K562 (cell line): ENCODE results near the gene KCNF1. TPM values are rescaled to one million over a fixed set of nuclear protein-coding genes. Genes with fewer than 3 reads are reported as not detected.

Experiments
- ATAC-seq: fragments of 200-7000 bp; cut with Tn5 transposase; 3 replicates; pipeline ENCODE4 v1.9.1; 2020; ENCODE audit warnings: moderate library complexity
- BruUV-seq: library from RNA; stranded (reverse); fragments of 400-500 nt; replicated peaks from 2 replicates; lab custom pipeline; 2021; lab: Mats Ljungman, UMichigan
- CTCF ChIA-PET: fragments of 300-600 bp; formaldehyde crosslinking; extraction: SDS; loops from one replicate; lab custom pipeline; 2021; ENCODE audit warnings: low intra/inter-chr PET ratio; lab: Yijun Ruan, JAX
- POLR2A ChIA-PET: fragments of 300-600, 350-650 bp; sonication (Branson Sonifier 250); formaldehyde crosslinking; extraction: SDS; loops from one replicate; lab custom pipeline; 2021; ENCODE audit warnings: antibody characterized with exemption, inconsistent platforms; lab: Yijun Ruan, JAX
- DNase-seq, 4 experiments: peaks; one replicate each; pipeline versions ENCODE4 v3.0.0 to v3.0.0-alpha.2; 2011 to 2018; ENCODE audit warnings: low spot score in 3 of 4, mixed read lengths in 3 of 4; ENCODE audit errors: extremely low read depth in 1 of 4
- FAIRE-seq: peaks from 2 replicates; lab custom pipeline; 2011; peaks lifted over from hg19 to GRCh38; lab: Jason Lieb, UNC
- H2AFZ ChIP-seq: 2 replicates; pipeline ENCODE4 v1.6.0; 2011; ENCODE audit warnings: low read depth, low read length, control low read depth, inconsistent platforms
- H3K27ac ChIP-seq: fragments of 200-600 bp; 3 replicates; pipeline ENCODE4 v1.8.0; 2011; ENCODE audit warnings: low read depth, mild to moderate bottlenecking, control low read depth, inconsistent platforms, low read length, moderate library complexity, mixed read lengths; ENCODE audit errors: extremely low read depth
- H3K27me3 ChIP-seq, 2 experiments: fragments of 300-600 bp in 1 of 2; 2 replicates in 1 of 2; 3 replicates in 1 of 2; pipeline versions ENCODE4 v1.6.0 to v1.8.0; 2011; ENCODE audit warnings: inconsistent platforms in 2 of 2, low read length in 2 of 2, mild to moderate bottlenecking in 1 of 2, mixed read lengths in 1 of 2, moderate library complexity in 1 of 2; ENCODE audit not compliant: control insufficient read depth in 2 of 2, insufficient read depth in 2 of 2
- H3K36me3 ChIP-seq: fragments of 300-600 bp; 3 replicates; pipeline ENCODE4 v1.8.0; 2011; ENCODE audit warnings: mild to moderate bottlenecking, low read length, inconsistent platforms; ENCODE audit not compliant: control insufficient read depth, insufficient read depth
- H3K4me1 ChIP-seq, 2 experiments: fragments of 200-600 bp in 1 of 2; replicated peaks in 1 of 2; 2 replicates in 1 of 2; 3 replicates in 1 of 2; pipeline versions ENCODE4 v1.5.1 to v1.8.0; 2011; ENCODE audit warnings: inconsistent platforms in 2 of 2, low read length in 2 of 2, mild to moderate bottlenecking in 1 of 2, mixed read lengths in 1 of 2, moderate library complexity in 1 of 2; ENCODE audit not compliant: control insufficient read depth in 2 of 2, insufficient read depth in 2 of 2
- H3K4me2 ChIP-seq: 2 replicates; pipeline ENCODE4 v1.6.1; 2011; ENCODE audit warnings: low read length, control low read depth, inconsistent platforms, mixed read lengths; ENCODE audit not compliant: insufficient read depth
- H3K4me3 ChIP-seq: fragments of 200-600 bp; sonication (generic), shearing (Covaris generic); 2 replicates; pipeline ENCODE4 v1.5.1; 2016; ENCODE audit warnings: control low read depth, inconsistent platforms
- H3K79me2 ChIP-seq: fragments of 200-600 bp; 3 replicates; pipeline ENCODE4 v1.8.0; 2011; ENCODE audit warnings: low read length, inconsistent platforms; ENCODE audit not compliant: control insufficient read depth, insufficient read depth
- H3K9ac ChIP-seq, 2 experiments: 2 replicates each; pipeline versions ENCODE4 v1.6.0 to v1.6.1; 2011; ENCODE audit warnings: low read depth in 2 of 2, low read length in 2 of 2, control low read depth in 1 of 2, inconsistent platforms in 1 of 2, mild to moderate bottlenecking in 1 of 2, mixed read lengths in 1 of 2; ENCODE audit not compliant: insufficient read depth in 1 of 2
- H3K9me1 ChIP-seq: one replicate; pipeline ENCODE4 v1.6.0; 2011; ENCODE audit warnings: inconsistent platforms, mild to moderate bottlenecking, low read length, moderate library complexity; ENCODE audit not compliant: control insufficient read depth, insufficient read depth
- H3K9me3 ChIP-seq: replicated peaks from 2 replicates; pipeline ENCODE4 v1.5.1; 2011; ENCODE audit warnings: low read depth, low read length, inconsistent platforms; ENCODE audit not compliant: control insufficient read depth, insufficient read depth
- H4K20me1 ChIP-seq: replicated peaks from 2 replicates; pipeline ENCODE4 v1.6.1; 2011; ENCODE audit warnings: low read length, inconsistent platforms, mixed read lengths; ENCODE audit not compliant: control insufficient read depth, insufficient read depth
- CREM ChIP-seq: IDR thresholded peaks from 2 replicates; pipeline ENCODE4 v1.6.1; 2014; ENCODE audit warnings: antibody characterized with exemption, low read depth
- ELF1 ChIP-seq: fragments of 200-800 bp; sonication (Bioruptor generic); IDR thresholded peaks from 2 replicates; pipeline ENCODE4 v1.6.1; 2016; ENCODE audit warnings: missing genetic modification characterization, missing compliant biosample characterization
- ESRRA ChIP-seq: fragments of 450-650 bp; IDR thresholded peaks from 2 replicates; pipeline ENCODE4 v1.6.1; 2014; ENCODE audit warnings: low read depth, mild to moderate bottlenecking, moderate library complexity, borderline replicate concordance
- GTF2B ChIP-seq: IDR thresholded peaks from 2 replicates; pipeline ENCODE4 v1.6.1; 2011; ENCODE audit not compliant: insufficient read length; ENCODE audit errors: extremely low read depth
- HDAC2 ChIP-seq: fragments of 450-650 bp; IDR thresholded peaks from 2 replicates; pipeline ENCODE4 v1.6.1; 2016; ENCODE audit warnings: mild to moderate bottlenecking
- HSF4 ChIP-seq: fragments of 250-450 bp; sonication (Bioruptor Pico); IDR thresholded peaks from 2 replicates; pipeline ENCODE4 v2.1.2; 2022; ENCODE audit warnings: mild to moderate bottlenecking, moderate library complexity, borderline replicate concordance
- MAFG ChIP-seq: fragments of 450-650 bp; conservative IDR thresholded peaks from 2 replicates; pipeline ENCODE4 v1.6.1; 2016; ENCODE audit warnings: missing genetic modification characterization, missing compliant biosample characterization
- NR4A1 ChIP-seq, 2 experiments: fragments of 250-450 bp in 1 of 2; fragments of 450-650 bp in 1 of 2; sonication (Bioruptor Pico) in 1 of 2; IDR thresholded peaks; 2 replicates each; pipeline versions ENCODE4 v1.4.0 to v1.6.1; 2016 to 2020; ENCODE audit warnings: mild to moderate bottlenecking in 2 of 2, missing compliant biosample characterization in 1 of 2, missing genetic modification characterization in 1 of 2, moderate library complexity in 1 of 2
- STAT5A ChIP-seq: IDR thresholded peaks from 2 replicates; pipeline ENCODE4 v1.6.1; 2012; ENCODE audit warnings: low read length, inconsistent platforms, borderline replicate concordance
- ZBTB40 ChIP-seq, 2 experiments: fragments of 450-650 bp in 1 of 2; sonication (generic) in 1 of 2; formaldehyde crosslinking in 1 of 2; IDR thresholded peaks; 2 replicates each; pipeline versions ENCODE4 v1.7.1 to v1.9.0; 2016 to 2022; ENCODE audit warnings: inconsistent platforms in 1 of 2, mild to moderate bottlenecking in 1 of 2, missing genetic modification reagents in 1 of 2
- ZBTB43 ChIP-seq: sonication (generic); formaldehyde crosslinking; IDR thresholded peaks from 2 replicates; pipeline ENCODE4 v1.8.0; 2023; ENCODE audit warnings: mild to moderate bottlenecking, missing genetic modification reagents
- WGBS: fragments of 100-300 bp; shearing (Covaris generic); methylation state at CpG from one replicate; pipeline ENCODE4 v1.1.6; 2016; ENCODE audit warnings: low coverage, mixed read lengths; ENCODE audit not compliant: insufficient coverage; ENCODE audit errors: missing lambda C conversion rate; 5-methylcytosine and 5-hydroxymethylcytosine counted together
- in situ Hi-C: fragments of 300-500 bp; cut with MboI; formaldehyde crosslinking; loops from 4 replicates; pipeline ENCODE4 v1.15.0; 2018; ENCODE audit warnings: inconsistent platforms, mixed read lengths
- intact Hi-C: fragments of 100-400 bp; cut with micrococcal nuclease; formaldehyde crosslinking; loops from 2 replicates; pipeline ENCODE4 v1.14.2; 2022
- polyA plus RNA-seq, 8 experiments: library from polyadenylated mRNA; depleted of rRNA in 4 of 8; stranded (reverse) in 5 of 8; unstranded in 3 of 8; fragments of >200 nt; fragmentation: Nextera tagmentation in 2 of 8; fragmentation: Illumina TruSeq in 1 of 8; extraction: Ambion mirVana in 2 of 8; extraction: Trizol in 1 of 8; gene quantifications; 2 replicates each; pipeline versions ENCODE4 v1.2.1 to v1.2.3, GENCODE V29; 2011 to 2014; ENCODE audit warnings: inconsistent platforms in 1 of 8, missing spikeins in 1 of 8
- total RNA-seq, 7 experiments: library from RNA; depleted of rRNA in 6 of 7; stranded (reverse); fragments of >200 nt in 6 of 7; fragmentation: Illumina TruSeq in 2 of 7; extraction: Trizol in 2 of 7; gene quantifications; 2 replicates each; pipeline versions ENCODE4 v1.2.1 to v1.2.3, GENCODE V29; 2011 to 2021; ENCODE audit warnings: low replicate concordance in 1 of 7

KCNF1 gene
- total and polyA plus RNA-seq, 9 of the 15 experiments (the other 6 are each of a cell fraction or from before 2014, with no cell fraction given) = not detected

- H3K27me3 ChIP-seq = peaks cover 35 to 68% of the 10 kb centered on the region in 2 experiments
- CTCF ChIA-PET = no interaction called here
- no TSS peak for BruUV-seq
- intact Hi-C loops = no loop called here
- no peak overlapping the region for H2AFZ ChIP-seq
- no peak overlapping the region for H3K4me2 ChIP-seq
- no peaks in the 10 kb centered on the region for H3K79me2 ChIP-seq
- TF ChIP-seq ZBTB43 (no peak), ZBTB40 (IDR thresholded peaks at IDR 0.05) (no peak), ZBTB40 (CRISPR knock-in tag; IDR thresholded peaks at IDR 0.05) (no peak), MAFG (tag) (no peak), CREM (no peak), ELF1 (tag) (no peak), HSF4 (CRISPR knock-in tag) (no peak), STAT5A (no peak), ESRRA (no peak), GTF2B (no peak), HDAC2 (no peak), NR4A1 (CRISPR knock-in tag; IDR thresholded peaks at IDR 0.05) (no peak), NR4A1 (tag; IDR thresholded peaks at IDR 0.05) (no peak)
- TF ChIP-seq, all 486 proteins: peak for 0
- FAIRE-seq (no peak), ATAC-seq (no peak), DNase-seq (no peak)
- no peak overlapping the region for H3K4me3 ChIP-seq
- H3K36me3 ChIP-seq = no peaks in the 10 kb centered on the region
- in situ Hi-C loops = no loop called here
- POLR2A ChIA-PET = interaction anchor here (0.6 to 0.7 kb wide), 3 partner anchors 26 to 790 kb away, joined by 3 to 4 read pairs (median 3); no protein-coding TSS in a partner anchor
- no peaks in the 10 kb centered on the region for H3K9me3 ChIP-seq
- H3K4me1 ChIP-seq = peaks cover 0 to 9% of the 10 kb centered on the region in 2 experiments; a peak in 2 of 5 replicates
- H3K9me1 ChIP-seq = peaks cover 4% of the 10 kb centered on the region
- no peak overlapping the region for H3K27ac ChIP-seq
- WGBS = 0% methylated on average over 12 of the region's 14 CpGs
- H3K9ac ChIP-seq = no peak overlapping the region
- no peaks in the 10 kb centered on the region for H4K20me1 ChIP-seq
Measured at GRCh38 chr2:10962004-10962403, 50.3 kb downstream of the KCNF1 start.
